ENCODE measurements around the gene POGZ.
"Not testable (repeated sequence)": the region's sequence is repeated elsewhere in the genome, so short reads cannot be mapped to it uniquely, and the experiment has no call there.

Gene POGZ

DNA sequence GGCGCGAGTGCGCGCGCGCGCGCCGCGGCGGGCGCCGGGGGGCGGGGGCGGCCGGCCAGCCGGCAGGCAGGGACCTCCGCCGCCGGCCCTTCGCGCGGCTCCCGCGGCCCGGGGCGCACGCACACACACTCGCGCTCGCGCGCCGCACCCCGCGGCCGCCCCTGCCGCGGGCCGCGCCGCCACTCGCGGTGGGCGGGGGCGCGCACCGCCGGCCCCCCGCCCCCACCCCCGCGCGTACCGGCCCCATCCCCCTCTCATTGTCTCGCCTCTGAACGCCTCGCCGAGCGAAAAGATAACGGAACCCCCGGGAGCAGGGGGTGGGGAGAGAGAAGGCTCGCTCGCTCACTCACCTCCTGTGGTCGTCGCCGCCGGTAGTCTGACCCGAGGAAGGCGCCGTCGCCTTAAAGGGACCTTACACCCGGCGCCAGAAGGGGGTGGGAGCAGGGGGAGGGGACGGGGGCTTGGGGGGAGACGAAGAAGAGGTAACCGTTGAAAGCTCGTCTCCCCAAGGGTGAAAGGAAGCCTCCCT is 428 bp downstream of the POGZ start:
- TF ChIP-seq ZNF274 (IDR thresholded peaks at IDR 0.05; ENCODE audit: low read depth, low read length), result no peak
- peak overlapping the region; percentile 89 for H3K4me3 ChIP-seq (ENCODE audit: low read length)

GRCh38 chr1:151457911-151458801 is 1.1 kb downstream of the POGZ start:
- TF ChIP-seq ZNF274 (IDR thresholded peaks at IDR 0.05; ENCODE audit: low read depth, low read length), result no peak
- peak overlapping the region; percentile 100 for H3K4me3 ChIP-seq (ENCODE audit: low read length)

DNA sequence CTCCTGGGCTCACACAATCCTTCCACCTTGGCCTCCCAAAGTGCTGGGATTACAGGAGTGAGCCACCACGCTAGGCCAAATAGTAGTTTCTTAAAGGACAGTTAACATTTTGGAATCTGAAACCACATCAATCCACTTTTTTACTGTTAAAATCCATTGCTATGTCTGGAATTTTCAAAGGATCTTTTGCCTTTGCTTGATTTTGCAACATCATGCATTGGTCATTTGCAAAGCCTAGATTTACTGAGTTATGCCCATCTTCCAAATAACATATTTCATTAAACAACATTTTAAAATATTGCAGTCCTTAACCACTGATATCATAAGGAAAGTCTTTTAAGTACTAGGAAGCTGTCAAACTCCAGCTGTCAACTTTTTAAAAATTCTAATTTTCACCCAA is 3.3 kb downstream of the POGZ start:
- no peak overlapping the region; the same call in 1 of the 2 replicates for H3K4me3 ChIP-seq (ENCODE audit: low read length)
- no peak for TF ChIP-seq ZNF274 (IDR thresholded peaks at IDR 0.05; ENCODE audit: low read depth, low read length)

- H3K4me3 ChIP-seq (ENCODE audit: low read length), result no peak overlapping the region
- no peak for TF ChIP-seq ZNF274 (IDR thresholded peaks at IDR 0.05; ENCODE audit: low read depth, low read length)
These were observed 4.1 kb downstream of the POGZ start for GRCh38 chr1:151455231-151455630.

DNA sequence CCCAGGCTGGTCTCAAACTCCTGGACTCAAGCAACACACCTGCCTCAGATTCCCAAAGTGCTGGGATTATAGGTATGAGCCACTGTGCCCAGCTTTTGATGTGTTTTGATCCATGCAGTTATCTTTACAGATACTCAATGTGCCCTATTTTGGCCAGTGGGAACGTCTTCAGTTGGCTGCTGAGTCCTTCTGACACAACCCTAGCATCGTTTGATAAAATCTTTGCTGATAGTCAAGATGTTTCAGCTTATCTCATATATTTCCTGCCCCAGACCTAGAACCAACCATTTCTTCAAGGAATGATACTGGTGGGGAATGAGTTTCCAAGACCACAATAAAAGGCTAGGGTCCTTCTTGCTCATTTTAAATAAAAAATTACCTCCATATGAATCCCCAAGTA is 11.6 kb downstream of the POGZ start:
- no peak for TF ChIP-seq ZNF274 (IDR thresholded peaks at IDR 0.05; ENCODE audit: low read depth, low read length)
- H3K4me3 ChIP-seq (ENCODE audit: low read length), result no peak overlapping the region

- no peak overlapping the region for H3K4me3 ChIP-seq (ENCODE audit: low read length)
- no peak for TF ChIP-seq ZNF274 (IDR thresholded peaks at IDR 0.05; ENCODE audit: low read depth, low read length)
These were observed 14.5 kb downstream of the POGZ start for GRCh38 chr1:151444783-151445177.

- TF ChIP-seq ZNF274 (IDR thresholded peaks at IDR 0.05; ENCODE audit: low read depth, low read length), result no peak
- H3K4me3 ChIP-seq (ENCODE audit: low read length), result no peak overlapping the region
These were observed 15.2 kb downstream of the POGZ start for GRCh38 chr1:151443846-151444782.

GRCh38 chr1:151437396-151437795 is 21.9 kb downstream of the POGZ start:
- not testable (repeated sequence) for H3K4me3 ChIP-seq (ENCODE audit: low read length)

- no peak for TF ChIP-seq ZNF274 (IDR thresholded peaks at IDR 0.05; ENCODE audit: low read depth, low read length)
- H3K4me3 ChIP-seq (ENCODE audit: low read length), result no peak overlapping the region
These were observed 22.3 kb downstream of the POGZ start for GRCh38 chr1:151436985-151437384.

DNA sequence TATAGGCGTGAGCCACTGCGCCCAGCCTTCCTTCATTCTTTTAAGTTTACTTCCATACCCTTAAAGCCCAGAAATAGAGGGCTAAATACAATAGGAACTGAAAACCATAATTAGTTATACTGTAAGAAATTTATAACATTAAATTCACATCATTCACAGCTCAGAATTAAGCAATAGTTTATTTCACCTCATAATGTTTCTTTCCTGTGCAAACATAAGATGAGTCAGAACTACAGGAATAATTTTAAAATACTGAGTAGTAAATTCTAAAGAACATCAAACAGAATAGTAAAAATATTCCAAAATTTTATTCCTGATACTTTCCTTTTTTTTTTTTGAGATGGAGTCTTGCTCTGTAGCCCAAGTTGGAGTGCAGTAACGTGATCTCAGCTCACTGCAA is 24.1 kb downstream of the POGZ start:
- no peak for TF ChIP-seq ZNF274 (IDR thresholded peaks at IDR 0.05; ENCODE audit: low read depth, low read length)
- H3K4me3 ChIP-seq (ENCODE audit: low read length), result no peak overlapping the region

DNA sequence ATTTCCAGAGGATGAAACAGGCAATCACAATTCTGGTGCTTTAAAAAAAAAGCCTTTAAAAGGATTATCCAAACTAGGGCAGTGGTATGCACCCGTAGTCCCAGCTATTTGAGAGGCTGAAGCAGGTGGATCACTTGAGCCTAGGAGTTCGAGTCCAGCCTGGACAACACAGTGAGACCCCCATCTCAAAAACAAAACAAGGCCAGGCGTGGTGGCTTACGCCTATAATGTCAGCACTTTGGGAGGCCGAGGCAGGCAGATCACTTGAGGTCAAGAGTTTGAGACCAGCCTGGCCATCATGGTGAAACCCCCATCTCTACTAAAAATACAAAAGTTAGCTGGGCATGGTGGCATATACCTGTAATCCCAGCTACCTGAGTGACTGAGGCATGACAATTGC is 25.5 kb downstream of the POGZ start:
- H3K4me3 ChIP-seq (ENCODE audit: low read length), result not testable (repeated sequence)

- no peak for TF ChIP-seq ZNF274 (IDR thresholded peaks at IDR 0.05; ENCODE audit: low read depth, low read length)
- H3K4me3 ChIP-seq (ENCODE audit: low read length), result no peak overlapping the region
These were observed 31.2 kb downstream of the POGZ start for GRCh38 chr1:151428068-151428467.

DNA sequence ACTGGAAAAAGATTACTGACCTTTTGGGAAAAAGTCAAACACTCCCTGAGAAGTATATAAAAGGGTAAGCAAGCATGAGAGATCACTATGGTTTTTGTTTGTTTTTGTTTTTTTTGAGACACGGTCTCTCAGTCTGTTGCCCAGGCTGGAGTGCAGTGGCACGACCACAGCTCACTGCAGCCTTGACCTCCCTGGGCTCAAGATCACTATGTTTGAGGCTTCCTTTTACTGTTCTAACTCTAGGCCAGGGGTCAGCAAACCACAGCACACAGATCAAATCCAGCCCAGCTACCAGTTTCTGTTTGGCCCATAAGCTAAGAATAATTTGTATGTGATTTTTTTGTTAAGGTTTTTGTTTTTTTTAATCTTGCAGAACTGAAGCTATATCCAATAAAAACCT is 34.2 kb downstream of the POGZ start:
- no peak for TF ChIP-seq ZNF274 (IDR thresholded peaks at IDR 0.05; ENCODE audit: low read depth, low read length)

DNA sequence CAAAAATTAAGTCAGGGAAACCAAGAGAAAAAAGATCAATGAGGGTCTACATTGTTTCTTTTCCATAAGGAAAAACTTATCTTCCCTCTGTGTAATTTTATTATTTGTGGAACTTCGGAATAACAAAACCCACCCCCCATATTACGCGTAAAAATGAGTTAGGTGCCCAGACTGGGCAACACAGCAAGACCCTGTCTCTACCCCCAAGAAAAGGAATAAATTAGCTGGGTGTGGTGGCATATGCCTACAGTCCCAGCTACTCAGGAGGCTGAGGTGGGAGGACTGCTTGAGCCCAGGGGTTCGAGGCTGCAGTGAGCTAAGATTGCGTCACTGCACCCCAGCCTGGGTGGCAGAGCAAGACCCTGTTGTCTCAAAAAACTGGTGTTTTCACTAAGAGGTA is 39.5 kb downstream of the POGZ start:
- TF ChIP-seq ZNF274 (IDR thresholded peaks at IDR 0.05; ENCODE audit: low read depth, low read length), result no peak
- H3K4me3 ChIP-seq (ENCODE audit: low read length), result no peak overlapping the region

More for the DNA sequence above, 34.2 kb downstream of the POGZ start:
- H3K4me3 ChIP-seq (ENCODE audit: low read length), result no peak overlapping the region

- TF ChIP-seq ZNF274 (IDR thresholded peaks at IDR 0.05; ENCODE audit: low read depth, low read length), result no peak
- H3K4me3 ChIP-seq (ENCODE audit: low read length), result no peak overlapping the region
These were observed 41.2 kb downstream of the POGZ start for GRCh38 chr1:151418081-151418480.

Measured in GM08714 (cell line).